ENCODE results near the gene KIF20B.

- no peak for TF ChIP-seq CTCF (IDR thresholded peaks at IDR 0.05)
- TF ChIP-seq POLR2AphosphoS5 (IDR thresholded peaks at IDR 0.05; ENCODE audit: low read depth, low read length), result no peak
- no peak for TF ChIP-seq REST (IDR thresholded peaks at IDR 0.05; ENCODE audit: insufficient read depth in 1 of 2, low read depth in 2 of 2, low read length in 1 of 2)
Measured at GRCh38 chr10:89677341-89677740, 24.0 kb upstream of the KIF20B start.
